B cell (primary cell): Measurements from ENCODE around the gene POGK. TPM values are rescaled to one million over a fixed set of nuclear protein-coding genes. Genes with fewer than 3 reads are reported as not detected.

ENCODE experiments used
- ATAC-seq: fragments of 200-7000 bp; cut with Tn5 transposase; one replicate; pipeline ENCODE4 v1.10.0; 2021; ENCODE audit warnings: low read depth, mild to moderate bottlenecking, moderate number of reproducible peaks, moderate library complexity
- CTCF ChIA-PET: fragments of 350-600 bp; sonication (Branson Sonifier 250); formaldehyde crosslinking; loops from one replicate; lab custom pipeline; 2021; ENCODE audit warnings: antibody characterized with exemption, inconsistent platforms; lab: Charles Lee
- POLR2A ChIA-PET: fragments of 350-600 bp; sonication (Branson Sonifier 250); formaldehyde crosslinking; loops from one replicate; lab custom pipeline; 2021; ENCODE audit warnings: antibody characterized with exemption; lab: Charles Lee
- DNase-seq: peaks from one replicate; pipeline ENCODE4 v3.0.0; 2013
- H2AFZ ChIP-seq: 2 replicates; pipeline ENCODE4 v1.6.1; 2012; ENCODE audit warnings: mild to moderate bottlenecking, low read depth, low read length; ENCODE audit not compliant: insufficient read depth, poor library complexity, severe bottlenecking
- H3K27ac ChIP-seq, 2 donors: 1 replicate in 1 of 2; 2 replicates in 1 of 2; pipeline ENCODE4 v1.5.1; 2012 to 2013; ENCODE audit warnings: low read length in 2 of 2, mild to moderate bottlenecking in 2 of 2, moderate library complexity in 1 of 2
- H3K27me3 ChIP-seq, 4 experiments: fragments of 200-600 bp in 1 of 4; sonication (generic) in 1 of 4; replicated peaks in 1 of 4; 1 replicate in 2 of 4; 2 replicates in 2 of 4; pipeline versions ENCODE4 v1.6.1 to v1.7.0; 2013 to 2016; ENCODE audit warnings: low read length in 3 of 4, mild to moderate bottlenecking in 2 of 4, mixed read lengths in 1 of 4, moderate library complexity in 1 of 4; ENCODE audit not compliant: insufficient read depth in 4 of 4, control insufficient read depth in 3 of 4; ENCODE audit errors: control extremely low read depth in 1 of 4
- H3K36me3 ChIP-seq, 2 experiments: replicated peaks in 1 of 2; 1 replicate in 1 of 2; 2 replicates in 1 of 2; pipeline versions ENCODE4 v1.6.1 to v1.7.1; 2013; ENCODE audit warnings: low read length in 1 of 2; ENCODE audit not compliant: insufficient read depth in 2 of 2, control insufficient read depth in 1 of 2; ENCODE audit errors: control extremely low read depth in 1 of 2, extremely low read depth in 1 of 2
- H3K4me1 ChIP-seq, 2 donors: fragments of 200-600 bp in 1 of 2; sonication (generic) in 1 of 2; 1 replicate in 1 of 2; 2 replicates in 1 of 2; pipeline versions ENCODE4 v1.5.1 to v1.6.1; 2013 to 2017; ENCODE audit warnings: low read length in 2 of 2; ENCODE audit not compliant: control insufficient read depth in 2 of 2, insufficient read depth in 2 of 2
- H3K4me2 ChIP-seq: replicated peaks from 2 replicates; pipeline ENCODE3; 2012; ENCODE audit warnings: mild to moderate bottlenecking, low read depth, low read length; ENCODE audit not compliant: poor library complexity, severe bottlenecking
- H3K4me3 ChIP-seq, 5 experiments: fragments of 200-600 bp in 1 of 5; sonication (generic) in 1 of 5; 1 replicate in 3 of 5; 2 replicates in 2 of 5; pipeline versions ENCODE4 v1.5.1 to v1.7.0; 2011 to 2016; ENCODE audit warnings: low read length in 4 of 5, mild to moderate bottlenecking in 4 of 5, low read depth in 2 of 5, control low read depth in 1 of 5, moderate library complexity in 1 of 5; ENCODE audit not compliant: insufficient read depth in 1 of 5; ENCODE audit errors: control extremely low read depth in 1 of 5, extremely low read depth in 1 of 5
- H3K79me2 ChIP-seq: fragments of 200-600 bp; sonication (generic); one replicate; pipeline ENCODE4 v1.6.0; 2016; ENCODE audit warnings: low read length; ENCODE audit not compliant: control insufficient read depth, insufficient read depth
- H3K9ac ChIP-seq: fragments of 200-600 bp; sonication (generic); 2 replicates; pipeline ENCODE4 v1.6.1; 2017; ENCODE audit warnings: mild to moderate bottlenecking, low read length, moderate library complexity
- H3K9me3 ChIP-seq, 3 donors: one replicate each; pipeline versions ENCODE4 v1.6.1 to v1.7.1; 2013; ENCODE audit warnings: low read length in 2 of 3; ENCODE audit not compliant: control insufficient read depth in 2 of 3, insufficient read depth in 1 of 3; ENCODE audit errors: control extremely low read depth in 1 of 3
- H4K20me1 ChIP-seq: 2 replicates; pipeline ENCODE4 v1.6.0; 2012; ENCODE audit warnings: mild to moderate bottlenecking, low read length; ENCODE audit not compliant: insufficient read depth, control insufficient read depth, poor library complexity, severe bottlenecking
- H3K27ac Mint-ChIP-seq: one replicate; pipeline ENCODE4 v1.8.0; 2021; ENCODE audit warnings: mixed read lengths
- H3K27me3 Mint-ChIP-seq: one replicate; pipeline ENCODE4 v1.8.0; 2021; ENCODE audit warnings: mixed read lengths
- H3K4me1 Mint-ChIP-seq: one replicate; pipeline ENCODE4 v1.8.0; 2021; ENCODE audit warnings: mixed read lengths
- H3K4me3 Mint-ChIP-seq: one replicate; pipeline ENCODE4 v1.8.0; 2021; ENCODE audit warnings: mixed read lengths
- H3K9me3 Mint-ChIP-seq: one replicate; pipeline ENCODE4 v1.8.0; 2022; ENCODE audit warnings: mixed read lengths; ENCODE audit not compliant: insufficient read depth
- EZH2 ChIP-seq: IDR thresholded peaks from 2 replicates; pipeline ENCODE4 v1.6.1; 2012; ENCODE audit warnings: borderline replicate concordance, low read depth, mild to moderate bottlenecking, moderate library complexity, low read length; ENCODE audit not compliant: insufficient read depth, poor library complexity, severe bottlenecking
- WGBS: methylation state at CpG from one replicate; pipeline ENCODE4 v1.1.5; 2013; ENCODE audit warnings: missing lambda C conversion rate; ENCODE audit not compliant: insufficient coverage; 5-methylcytosine and 5-hydroxymethylcytosine counted together
- intact Hi-C: fragments of 100-400 bp; cut with micrococcal nuclease; formaldehyde crosslinking; loops from one replicate; pipeline ENCODE4 v1.10.0; 2022
- polyA plus RNA-seq: library from polyadenylated mRNA; depleted of rRNA; stranded (reverse); fragments of >200 nt; gene quantifications from 2 replicates; pipeline ENCODE4 v1.2.3, GENCODE V29; 2012
- total RNA-seq, 2 donors: library from RNA; stranded (reverse); fragments of 120-200 nt in 1 of 2; gene quantifications; 1 replicate in 1 of 2; 2 replicates in 1 of 2; pipeline versions ENCODE4 v1.2.3 to v1.2.4, GENCODE V29; 2013 to 2022
- TF ChIP-seq, protein P1 (sequence below): fragments of 200-600 bp; IDR thresholded peaks from one replicate; pipeline ENCODE4 v1.8.0; 2022; ENCODE audit warnings: antibody characterized with exemption, mild to moderate bottlenecking

The POGK gene
- total and polyA plus RNA-seq, 2 donors (not counting 1 experiment from before 2014, with no cell fraction given) = 10.4 to 45.0 TPM

DNA sequence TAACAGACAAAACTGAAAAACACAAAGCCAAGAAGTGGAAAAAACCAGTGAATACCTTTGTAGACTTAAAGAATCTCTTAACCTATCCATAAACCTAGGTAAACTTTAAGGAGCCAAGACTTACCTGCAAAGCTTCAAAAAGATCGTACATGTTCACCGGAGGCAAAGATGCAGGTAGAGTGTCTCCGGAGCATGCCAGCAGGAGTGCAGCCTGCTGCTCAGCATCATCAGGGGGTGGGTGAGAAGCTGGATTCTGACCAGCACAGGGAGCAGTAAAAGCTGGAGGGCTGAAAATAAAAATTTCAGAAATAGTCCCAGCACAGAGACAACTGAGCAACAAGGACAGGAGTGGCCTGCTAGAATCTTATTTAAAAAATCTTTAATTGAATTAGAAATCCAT lies 18.7 kb downstream of the POGK start:
- no peaks in the 10 kb centered on the region for H3K9me3 Mint-ChIP-seq
- H3K27ac Mint-ChIP-seq = no peak overlapping the region
- Histone ChIP-seq H3K4me1 (peaks cover 3 to 6% of the 10 kb centered on the region in 2 donors), H3K4me2 (no peak overlapping the region), H2AFZ (no peak overlapping the region), H3K9me3 (no peaks in the 10 kb centered on the region), H3K9ac (no peak overlapping the region), H3K27ac (no peak overlapping the region), H3K36me3 (peaks cover 7 to 73% of the 10 kb centered on the region in 2 experiments), H3K4me3 (no peak overlapping the region), H3K27me3 (no peaks in the 10 kb centered on the region), H4K20me1 (no peaks in the 10 kb centered on the region), H3K79me2 (no peaks in the 10 kb centered on the region)
- DNase-seq = no peak
- POLR2A ChIA-PET = no interaction called here
- TF ChIP-seq, protein P1, sequence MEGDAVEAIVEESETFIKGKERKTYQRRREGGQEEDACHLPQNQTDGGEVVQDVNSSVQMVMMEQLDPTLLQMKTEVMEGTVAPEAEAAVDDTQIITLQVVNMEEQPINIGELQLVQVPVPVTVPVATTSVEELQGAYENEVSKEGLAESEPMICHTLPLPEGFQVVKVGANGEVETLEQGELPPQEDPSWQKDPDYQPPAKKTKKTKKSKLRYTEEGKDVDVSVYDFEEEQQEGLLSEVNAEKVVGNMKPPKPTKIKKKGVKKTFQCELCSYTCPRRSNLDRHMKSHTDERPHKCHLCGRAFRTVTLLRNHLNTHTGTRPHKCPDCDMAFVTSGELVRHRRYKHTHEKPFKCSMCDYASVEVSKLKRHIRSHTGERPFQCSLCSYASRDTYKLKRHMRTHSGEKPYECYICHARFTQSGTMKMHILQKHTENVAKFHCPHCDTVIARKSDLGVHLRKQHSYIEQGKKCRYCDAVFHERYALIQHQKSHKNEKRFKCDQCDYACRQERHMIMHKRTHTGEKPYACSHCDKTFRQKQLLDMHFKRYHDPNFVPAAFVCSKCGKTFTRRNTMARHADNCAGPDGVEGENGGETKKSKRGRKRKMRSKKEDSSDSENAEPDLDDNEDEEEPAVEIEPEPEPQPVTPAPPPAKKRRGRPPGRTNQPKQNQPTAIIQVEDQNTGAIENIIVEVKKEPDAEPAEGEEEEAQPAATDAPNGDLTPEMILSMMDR = no peak
- no peak for TF ChIP-seq EZH2
- CTCF ChIA-PET = no interaction called here
- intact Hi-C loops = no loop called here
- WGBS = 98% methylated on average over 3 of the region's 3 CpGs
- H3K27me3 Mint-ChIP-seq = no peaks in the 10 kb centered on the region
- no peak for ATAC-seq
- H3K4me3 Mint-ChIP-seq = no peak overlapping the region
- peaks cover 13% of the 10 kb centered on the region for H3K4me1 Mint-ChIP-seq

DNA sequence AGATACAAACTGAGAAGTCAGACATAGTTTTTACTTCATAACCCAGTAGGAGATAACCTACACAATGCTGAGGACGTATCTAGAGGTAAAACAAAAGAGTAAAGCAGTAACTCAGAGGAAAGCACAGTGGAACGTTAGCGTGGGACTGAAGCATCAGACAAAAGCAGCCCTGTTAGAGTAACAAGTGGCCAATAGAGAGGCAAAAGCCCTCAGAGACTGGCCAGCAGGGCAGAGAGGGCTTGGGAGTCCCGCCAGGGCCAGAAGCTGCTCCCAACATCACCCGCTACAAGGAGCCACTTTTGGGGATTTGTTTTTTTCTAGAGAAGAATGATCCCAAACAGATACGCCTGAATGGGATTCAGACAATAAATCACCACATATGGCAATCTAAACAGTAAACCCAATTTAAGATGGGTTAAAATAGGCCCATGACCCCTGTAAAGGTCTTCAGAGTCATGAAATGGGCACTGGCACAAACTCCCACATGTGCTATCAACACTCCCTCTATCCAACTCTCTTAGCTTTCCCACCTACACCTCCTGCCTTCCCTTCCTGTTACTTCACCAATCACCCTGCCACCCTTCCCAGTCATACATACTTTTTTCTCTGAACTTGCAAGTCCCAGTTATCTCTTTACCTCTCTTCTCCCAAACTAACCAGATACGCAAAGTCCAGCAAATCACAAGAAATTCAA lies 19.6 kb downstream of the POGK start:
- no peak for DNase-seq
- intact Hi-C loops = no loop called here
- Mint-ChIP-seq H3K4me3 (no peak overlapping the region), H3K27ac (peak overlapping the region; percentile 0), H3K27me3 (no peaks in the 10 kb centered on the region), H3K9me3 (no peaks in the 10 kb centered on the region), H3K4me1 (peaks cover 13% of the 10 kb centered on the region)
- Histone ChIP-seq H3K79me2 (no peaks in the 10 kb centered on the region), H3K9ac (peak overlapping the region; percentile 8), H3K27me3 (no peaks in the 10 kb centered on the region), H3K36me3 (peaks cover 6 to 72% of the 10 kb centered on the region in 2 experiments), H3K4me1 (peaks cover 3 to 6% of the 10 kb centered on the region in 2 donors), H3K27ac (no peak overlapping the region), H3K4me2 (no peak overlapping the region), H3K9me3 (no peaks in the 10 kb centered on the region), H4K20me1 (no peaks in the 10 kb centered on the region), H3K4me3 (no peak overlapping the region), H2AFZ (no peak overlapping the region)
- POLR2A ChIA-PET = no interaction called here
- CTCF ChIA-PET = interaction anchor here (1.0 kb wide), 1 partner anchor 200 kb away, joined by 3 read pairs; no protein-coding TSS in a partner anchor
- no peak for ATAC-seq
- TF ChIP-seq, protein P1 = no peak
- no peak for TF ChIP-seq EZH2
- 87% methylated on average over 6 of the region's 7 CpGs for WGBS
